GM21360 (cell line): ENCODE results near the gene KLC3.

ENCODE experiments used
- ATAC-seq: cut with Tn5 transposase; IDR thresholded peaks from one replicate; pipeline ENCODE4 v1.9.1; 2021; ENCODE audit warnings: mild to moderate bottlenecking, moderate library complexity; ENCODE audit not compliant: unreplicated experiment

The KLC3 gene

DNA sequence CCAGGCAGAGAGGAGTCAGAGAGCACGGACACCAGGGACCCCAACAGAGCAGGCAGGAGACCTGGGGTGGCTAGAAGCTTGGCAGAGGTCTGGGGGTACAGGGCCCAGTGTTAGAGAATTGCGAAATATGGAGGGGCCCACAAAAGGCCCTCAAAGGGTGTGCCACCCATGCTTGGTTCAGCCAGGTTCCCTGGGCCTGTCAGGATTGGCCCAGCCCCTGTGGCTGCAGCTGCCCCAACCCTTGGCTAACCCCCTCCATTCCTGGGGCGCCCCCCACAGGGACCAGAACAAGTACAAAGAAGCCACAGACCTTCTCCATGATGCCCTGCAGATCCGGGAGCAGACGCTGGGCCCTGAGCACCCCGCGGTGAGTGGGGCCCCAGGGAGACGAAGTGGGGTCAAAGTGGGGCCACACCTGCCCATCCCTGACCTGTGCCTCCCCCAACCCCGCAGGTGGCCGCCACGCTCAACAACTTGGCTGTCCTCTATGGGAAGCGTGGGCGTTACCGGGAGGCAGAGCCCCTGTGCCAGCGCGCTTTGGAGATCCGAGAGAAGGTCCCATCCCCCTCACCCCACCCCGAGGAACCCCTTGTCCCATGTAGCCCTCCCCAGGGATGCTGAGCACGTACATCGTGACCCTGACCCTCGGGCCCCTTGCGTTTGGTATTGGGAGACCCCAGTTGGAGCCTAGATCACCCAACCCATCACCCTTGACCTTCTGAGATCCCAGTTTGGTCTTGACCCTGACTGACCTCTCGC, 8.0 kb downstream of the KLC3 start:
- ATAC-seq = no peak

- ATAC-seq = no peak
These were observed 8.5 kb downstream of the KLC3 start for GRCh38 chr19:45349126-45349415.

DNA sequence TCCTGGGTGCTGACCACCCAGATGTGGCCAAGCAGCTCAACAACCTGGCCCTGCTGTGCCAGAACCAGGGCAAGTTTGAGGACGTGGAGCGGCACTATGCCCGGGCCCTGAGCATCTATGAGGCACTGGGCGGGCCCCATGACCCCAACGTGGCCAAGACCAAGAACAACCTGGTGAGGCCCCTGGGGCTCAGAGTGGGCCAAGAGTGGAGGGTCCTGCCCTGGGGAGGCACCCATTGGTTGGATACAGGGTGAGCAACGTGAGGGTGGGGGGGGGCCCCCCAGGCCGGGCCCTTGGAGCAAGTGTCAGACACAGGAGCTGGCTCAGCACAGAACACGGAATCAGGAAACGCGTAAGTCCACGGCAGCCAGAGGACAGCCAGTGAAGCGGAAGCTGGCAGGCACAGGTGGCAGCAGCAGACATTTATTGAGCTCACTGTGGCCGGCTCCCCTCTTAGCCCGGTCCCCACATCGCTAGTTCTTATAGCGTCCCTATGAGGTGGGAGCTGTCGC, 8.9 kb downstream of the KLC3 start:
- ATAC-seq = no peak

DNA sequence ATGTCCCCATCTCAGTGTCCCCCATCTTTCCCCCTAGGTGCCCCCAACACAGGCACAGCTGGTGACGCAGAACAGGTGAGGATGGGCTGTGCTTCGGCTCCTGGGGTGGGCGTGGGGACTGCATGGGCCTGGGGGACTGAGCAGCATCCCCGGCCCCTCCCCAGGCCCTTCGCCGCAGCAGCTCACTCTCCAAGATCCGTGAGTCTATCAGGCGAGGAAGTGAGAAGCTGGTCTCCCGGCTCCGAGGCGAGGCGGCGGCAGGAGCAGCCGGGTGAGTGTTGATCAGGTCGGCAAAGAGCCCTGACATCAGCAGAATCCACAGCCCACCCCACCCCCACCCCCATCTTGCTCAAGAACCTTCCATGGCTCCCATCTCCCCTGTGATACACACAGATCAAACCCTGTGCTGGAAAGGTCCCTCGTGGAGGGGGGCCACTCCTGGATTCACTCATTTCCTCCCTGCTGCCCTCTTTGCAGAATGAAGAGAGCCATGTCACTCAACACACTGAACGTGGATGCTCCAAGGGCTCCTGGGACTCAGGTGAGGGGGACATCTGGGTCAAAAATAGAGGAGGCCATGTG, 10.0 kb downstream of the KLC3 start:
- ATAC-seq = no peak

DNA sequence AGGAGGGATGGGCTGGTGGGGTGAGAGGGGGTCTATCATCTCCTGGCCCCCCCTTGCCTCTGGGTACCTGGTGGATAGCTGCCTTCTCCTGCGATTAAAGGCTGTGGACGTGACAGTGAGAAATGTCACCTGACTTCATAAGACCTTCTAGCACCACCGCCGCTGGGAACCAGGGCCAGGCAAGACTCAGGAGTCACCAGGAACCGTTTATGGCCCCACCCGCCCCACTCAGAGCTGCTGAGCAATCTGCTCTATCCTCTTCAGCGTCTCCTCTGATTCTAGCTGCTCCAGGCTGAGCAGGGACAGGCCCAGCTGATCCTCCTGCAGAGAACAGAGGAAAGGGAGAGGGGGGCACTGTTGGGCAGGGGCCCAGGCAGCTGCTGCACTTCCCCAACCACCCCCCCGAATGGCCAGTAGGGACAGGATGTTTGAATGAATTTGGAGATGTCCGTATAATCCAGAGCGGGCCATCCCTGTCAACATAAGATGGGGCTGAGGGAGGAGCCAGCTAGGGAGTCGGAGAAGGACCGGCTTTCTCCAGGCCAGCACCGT, 10.9 kb downstream of the KLC3 start:
- no peak for ATAC-seq

DNA sequence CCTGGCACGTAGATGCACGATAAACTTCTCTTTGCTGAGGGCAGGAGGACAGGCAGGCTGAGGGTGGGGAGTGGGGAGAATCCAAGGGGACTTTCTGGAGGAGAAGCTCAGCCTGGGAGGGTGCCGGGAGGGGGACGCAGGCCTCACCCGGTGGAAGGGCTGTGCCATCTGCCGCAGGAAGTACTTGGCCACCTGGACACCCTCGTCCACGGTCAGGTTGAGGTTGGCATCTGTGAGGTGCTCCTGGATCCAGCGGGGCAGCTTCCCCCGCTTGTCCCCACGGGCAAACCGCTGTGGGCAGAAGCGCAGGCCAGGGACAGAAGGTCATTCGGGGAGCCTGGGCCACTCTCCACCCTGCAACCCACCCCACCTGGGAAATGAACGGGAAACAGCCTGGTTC, 11.5 kb downstream of the KLC3 start:
- ATAC-seq = no peak

GRCh38 chr19:45352471-45352870, 11.9 kb downstream of the KLC3 start:
- no peak for ATAC-seq

GRCh38 chr19:45352914-45353796, 12.6 kb downstream of the KLC3 start:
- no peak for ATAC-seq

DNA sequence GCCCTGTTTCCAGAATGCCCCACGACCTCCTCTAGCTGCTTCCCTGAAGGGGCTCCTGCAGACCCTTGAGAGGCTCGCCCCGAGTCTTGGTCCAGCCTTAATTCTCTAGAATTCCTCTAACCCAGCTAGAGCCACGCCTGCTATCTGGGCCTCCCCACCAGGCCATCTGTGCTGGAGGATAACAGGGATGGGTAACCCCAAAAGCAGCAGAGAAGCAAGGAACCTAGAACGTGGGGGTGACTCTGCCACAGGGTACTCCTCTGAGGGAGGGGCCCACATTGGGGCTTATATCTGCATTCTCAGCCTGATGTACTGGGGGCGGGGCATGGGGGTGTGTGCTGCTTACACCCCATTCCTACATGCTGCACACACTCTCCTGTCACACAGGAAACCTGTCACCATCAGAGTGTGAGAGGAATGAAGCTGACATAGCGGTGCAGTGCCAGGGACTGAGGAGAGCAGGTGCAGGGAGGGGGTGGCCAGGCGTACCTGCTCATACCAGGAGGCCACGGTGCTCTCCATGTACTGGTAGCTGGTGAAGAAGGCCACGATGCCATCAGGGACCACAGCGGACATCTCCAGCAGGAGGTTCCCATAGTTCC, 13.8 kb downstream of the KLC3 start:
- ATAC-seq = no peak

DNA sequence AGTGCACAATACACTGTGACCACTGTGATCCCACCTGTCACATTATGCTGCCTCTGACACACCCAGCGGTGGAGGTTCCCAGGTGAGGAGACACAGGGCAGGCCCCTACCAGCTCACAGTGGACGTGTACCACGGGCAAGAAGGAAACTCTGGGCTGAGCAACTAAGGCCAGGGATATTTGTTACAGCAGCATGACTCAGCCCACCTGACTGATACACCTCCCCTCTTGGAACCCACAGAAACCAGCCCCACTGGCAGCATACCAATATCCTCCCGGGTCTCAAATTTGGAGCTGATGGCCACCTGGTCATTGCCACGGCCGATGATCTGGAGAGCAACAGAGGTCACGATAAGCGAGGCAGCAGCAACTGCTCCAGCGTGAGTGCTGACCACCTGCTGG, 14.9 kb downstream of the KLC3 start:
- no peak for ATAC-seq

DNA sequence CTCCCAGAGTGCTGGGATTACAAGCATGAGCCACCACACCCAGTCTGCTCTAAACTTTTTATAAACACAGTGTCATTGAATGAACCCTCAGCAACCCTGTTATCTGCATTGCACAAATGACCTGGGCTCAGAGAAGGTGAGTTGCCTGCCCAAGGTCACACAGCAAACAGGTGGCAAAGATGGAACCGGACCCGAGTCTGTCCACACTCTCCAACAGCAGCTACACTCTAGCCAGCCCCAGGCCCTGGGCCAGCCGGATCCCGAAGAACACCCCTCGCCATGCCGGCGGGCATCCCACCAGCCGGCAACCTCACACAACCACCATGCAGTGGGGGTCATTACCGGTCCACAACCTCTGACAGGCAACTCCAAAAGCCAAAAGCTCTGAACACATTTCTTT, 15.4 kb downstream of the KLC3 start:
- ATAC-seq = no peak

DNA sequence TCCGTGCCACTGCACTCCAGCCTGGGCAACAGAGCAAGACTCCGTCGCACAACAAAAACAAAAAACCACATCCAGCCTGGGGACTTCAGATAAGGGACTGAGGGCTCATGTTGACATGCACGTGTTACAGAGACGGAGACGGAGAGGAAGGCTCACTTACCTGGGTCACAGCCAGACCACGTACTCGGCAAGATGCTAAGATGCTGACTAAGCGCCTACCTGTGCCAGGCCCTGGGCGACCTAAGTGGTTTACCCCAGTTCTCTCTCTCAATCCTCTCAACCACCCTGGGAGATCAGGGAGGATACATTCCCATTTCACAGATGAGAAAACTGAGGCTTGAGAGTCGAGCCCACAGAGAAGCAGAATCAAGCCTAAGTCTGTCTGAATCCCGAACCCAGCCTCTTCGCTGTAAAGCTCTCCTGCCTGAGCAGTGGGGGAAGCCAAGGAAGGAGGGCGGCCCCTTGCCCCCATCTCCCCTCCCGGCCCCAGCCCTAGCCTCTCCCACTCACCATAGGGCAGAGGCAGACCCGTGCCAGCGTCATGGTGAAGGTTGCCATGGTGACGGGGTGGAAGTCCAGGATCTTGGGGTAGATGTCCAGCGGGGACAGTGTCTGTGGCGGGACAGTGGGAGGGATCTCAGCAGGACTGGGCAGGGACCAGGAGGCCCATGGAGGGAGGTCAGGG, 16.4 kb downstream of the KLC3 start:
- no peak for ATAC-seq

DNA sequence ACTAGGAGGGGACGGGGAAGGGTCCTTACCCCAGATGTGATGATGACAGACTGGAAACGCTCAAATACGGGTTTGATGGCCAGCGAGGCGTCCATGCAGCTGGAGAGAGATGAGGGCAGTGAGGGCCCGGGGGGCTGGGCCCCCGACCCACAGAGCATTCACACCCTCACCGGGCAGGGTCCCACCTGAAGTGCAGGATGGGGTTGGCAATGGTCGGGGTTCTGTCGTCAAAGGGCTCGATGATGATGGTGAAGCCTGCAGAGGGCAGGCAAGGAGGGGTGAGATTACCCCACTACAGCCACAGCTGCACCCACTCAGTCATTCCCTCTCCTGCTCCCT, 16.9 kb downstream of the KLC3 start:
- no peak for ATAC-seq

GRCh38 chr19:45358213-45358792, 17.8 kb downstream of the KLC3 start:
- no peak for ATAC-seq

DNA sequence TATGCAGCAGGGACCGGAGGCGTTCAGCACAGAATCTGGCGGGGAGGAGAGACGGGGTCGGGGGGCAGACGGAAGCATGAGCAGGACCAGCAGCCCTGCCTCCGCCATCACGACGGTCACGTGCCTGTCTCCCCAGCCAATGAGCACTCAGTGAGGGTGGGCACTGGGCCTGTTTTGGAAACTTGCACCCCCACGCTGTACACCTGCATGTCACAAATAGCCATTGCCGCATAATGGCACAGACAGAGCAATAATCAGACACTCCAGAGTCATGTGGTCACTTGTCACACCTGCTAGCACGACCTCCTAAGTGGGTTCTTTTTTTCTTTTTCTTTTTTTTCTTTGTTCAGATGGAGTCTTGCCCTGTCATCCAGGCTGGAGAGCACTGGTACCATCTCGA, 21.1 kb downstream of the KLC3 start:
- no peak for ATAC-seq

- ATAC-seq = no peak
These were observed 21.7 kb downstream of the KLC3 start for GRCh38 chr19:45362291-45362690.

- ATAC-seq = no peak
These were observed 23.4 kb downstream of the KLC3 start for GRCh38 chr19:45363861-45364459.

DNA sequence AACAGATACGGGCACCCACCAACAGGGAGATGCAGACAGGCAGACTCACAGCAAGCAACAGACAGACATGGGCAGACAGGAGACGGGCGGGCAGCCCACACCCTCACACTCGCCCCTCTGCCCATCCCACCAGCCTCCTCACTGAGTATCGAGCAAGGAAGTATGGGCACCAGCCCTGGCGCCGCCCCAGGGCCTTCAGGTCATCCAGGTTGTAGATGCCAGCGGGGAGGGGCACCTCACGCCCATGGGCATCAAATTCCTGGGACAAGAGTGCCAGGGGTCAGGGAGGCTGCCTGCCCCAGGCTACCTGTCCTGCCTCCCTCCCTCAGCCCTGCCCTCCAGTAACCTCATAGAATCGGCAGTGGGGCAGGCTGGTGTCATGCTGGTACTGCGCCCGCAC, 24.1 kb downstream of the KLC3 start:
- no peak for ATAC-seq

DNA sequence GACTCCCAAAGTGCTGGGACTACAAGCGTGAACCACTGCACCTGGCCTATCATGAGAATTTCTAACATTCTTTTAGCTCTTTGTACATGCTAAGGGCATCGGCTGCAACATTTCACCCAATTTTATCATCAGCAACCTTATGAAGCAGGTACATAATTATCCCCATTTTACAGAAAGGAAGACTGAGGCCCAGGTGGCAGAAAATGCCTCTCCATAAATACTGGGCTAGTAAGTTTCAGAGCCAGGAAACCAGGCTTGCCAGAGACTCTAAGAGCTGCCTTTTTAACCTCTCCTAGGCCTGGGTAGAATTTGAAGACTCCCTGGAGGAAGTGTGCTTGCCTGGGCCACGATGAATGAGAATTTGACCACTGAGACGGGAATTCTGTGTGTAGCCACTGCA, 27.6 kb downstream of the KLC3 start:
- no peak for ATAC-seq

- ATAC-seq = no peak
These were observed 28.3 kb downstream of the KLC3 start for GRCh38 chr19:45368737-45369340.
